COLO668 (cell line): ENCODE results near the gene CCDC102B.
"Not testable (repeated sequence)": the region's sequence is repeated elsewhere in the genome, so short reads cannot be mapped to it uniquely, and the experiment has no call there.

Experiments used
- DNase-seq: peaks from one replicate; lab custom pipeline; 2025; ENCODE audit not compliant: unreplicated experiment; lab: John Stamatoyannopoulos, UW

The CCDC102B gene

GRCh38 chr18:68826121-68826520, 28.2 kb downstream of the CCDC102B start:
- no peak for DNase-seq

DNA sequence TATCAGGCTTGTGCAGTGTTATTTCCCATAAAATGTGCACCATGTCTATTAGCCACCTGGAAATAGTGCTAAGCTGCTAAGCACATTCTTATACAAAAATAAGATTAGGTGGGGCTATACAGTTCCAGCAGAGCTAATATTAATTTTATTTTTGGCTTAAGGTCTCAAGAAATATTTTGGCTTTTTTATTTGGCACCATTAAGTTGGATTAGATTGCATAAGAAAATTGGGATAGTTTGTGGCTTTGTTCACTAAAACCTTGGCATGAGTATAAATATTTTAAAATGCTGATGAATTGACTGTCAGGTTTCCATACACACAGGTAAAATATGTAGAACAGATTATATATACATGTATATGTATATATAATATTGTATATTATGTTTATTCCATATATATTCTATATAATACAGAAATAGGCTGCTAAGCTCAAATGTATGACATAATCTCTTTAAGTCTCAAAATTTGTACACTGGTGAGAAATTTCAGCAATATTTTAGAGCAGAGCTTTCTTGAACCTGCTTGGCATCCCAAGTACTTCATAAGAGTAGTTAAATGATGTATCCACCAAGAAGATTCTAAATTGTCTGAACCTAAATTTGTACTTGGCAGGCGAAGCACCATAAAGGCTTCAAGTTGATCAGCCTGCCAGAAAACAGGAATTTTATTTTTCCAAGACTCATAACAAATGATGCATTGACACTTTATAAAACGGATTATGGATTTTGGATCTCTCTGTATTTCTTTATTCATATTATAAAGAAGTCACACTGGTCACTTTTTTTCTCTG, 32.6 kb downstream of the CCDC102B start:
- no peak for DNase-seq

DNA sequence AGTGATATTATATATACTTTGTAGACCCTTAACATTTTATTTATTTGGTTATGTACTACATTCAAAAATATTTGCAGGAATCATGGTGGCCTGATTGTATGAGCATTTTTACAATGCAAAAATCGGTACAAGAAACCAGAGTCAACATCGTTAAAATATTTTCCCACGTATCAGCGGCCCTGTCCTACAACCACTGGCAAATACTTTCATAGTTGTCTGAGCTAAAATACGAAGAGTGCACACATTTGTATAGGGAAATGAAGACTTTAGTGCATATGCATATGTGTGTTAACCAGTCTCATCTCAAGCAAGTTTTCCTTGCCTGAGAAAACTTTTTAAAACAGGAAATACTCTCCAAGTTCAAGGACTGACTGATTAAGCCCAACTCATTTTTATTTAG, 35.9 kb downstream of the CCDC102B start:
- DNase-seq: no peak

GRCh38 chr18:68837665-68838451, 40.0 kb downstream of the CCDC102B start:
- no peak for DNase-seq

- no peak for DNase-seq
These were observed 41.8 kb downstream of the CCDC102B start for GRCh38 chr18:68839701-68840100.

GRCh38 chr18:68840554-68841263, 42.8 kb downstream of the CCDC102B start:
- peak; percentile 13 for DNase-seq

DNA sequence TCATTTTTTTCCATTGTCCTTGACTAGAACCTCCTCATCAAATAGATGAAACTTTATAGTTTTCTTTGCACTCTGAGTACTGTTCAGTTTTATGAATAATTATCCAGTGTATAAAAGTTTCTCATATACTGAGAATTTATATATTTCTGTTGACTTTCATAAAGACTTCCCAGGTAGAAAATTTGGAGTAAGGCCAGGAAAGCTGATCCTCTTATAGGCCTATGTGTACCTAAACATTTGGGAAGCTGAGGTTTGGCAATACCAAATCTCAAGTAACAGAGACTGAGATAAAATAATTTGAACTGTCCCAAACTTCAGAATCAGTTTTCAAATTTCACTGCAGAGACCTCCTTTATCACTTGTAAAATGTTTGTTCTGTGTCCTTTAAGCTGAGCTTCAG, 43.4 kb downstream of the CCDC102B start:
- no peak for DNase-seq

- no peak for DNase-seq
These were observed 45.1 kb downstream of the CCDC102B start for GRCh38 chr18:68842951-68843350.

DNA sequence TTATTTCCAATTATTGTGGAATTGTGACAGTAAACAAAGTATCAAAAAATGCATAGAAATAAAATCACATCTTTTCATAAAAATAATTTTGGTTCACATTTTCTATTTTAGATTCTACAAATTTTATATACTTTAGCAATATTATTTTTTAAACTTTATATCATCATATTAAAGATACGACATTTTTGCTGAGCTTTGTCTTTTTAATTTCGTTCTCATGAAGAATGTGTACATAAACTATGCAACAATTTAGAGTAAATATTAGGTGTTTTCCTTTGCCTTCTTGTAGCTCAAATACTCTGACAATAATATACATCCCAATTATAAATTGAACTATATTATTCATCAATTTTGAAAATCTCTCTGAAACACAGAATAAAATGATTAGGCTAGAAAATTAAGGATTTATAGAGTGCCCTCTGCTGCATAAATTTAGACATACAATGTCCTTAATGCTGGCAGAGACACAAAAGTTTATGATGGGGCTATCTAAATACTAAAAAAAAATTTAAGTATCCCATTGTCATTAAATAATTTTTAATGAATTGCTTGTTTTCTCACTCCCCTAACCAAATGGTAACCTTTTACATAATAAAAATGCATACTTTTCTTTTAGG, 45.7 kb downstream of the CCDC102B start:
- DNase-seq: no peak

GRCh38 chr18:68847219-68847837, 49.4 kb downstream of the CCDC102B start:
- no peak for DNase-seq

GRCh38 chr18:68848242-68848641, 50.4 kb downstream of the CCDC102B start:
- DNase-seq: no peak

- no peak for DNase-seq
These were observed 57.0 kb downstream of the CCDC102B start for GRCh38 chr18:68854786-68855391.

- DNase-seq: no peak
These were observed 57.6 kb downstream of the CCDC102B start for GRCh38 chr18:68855491-68855890.

DNA sequence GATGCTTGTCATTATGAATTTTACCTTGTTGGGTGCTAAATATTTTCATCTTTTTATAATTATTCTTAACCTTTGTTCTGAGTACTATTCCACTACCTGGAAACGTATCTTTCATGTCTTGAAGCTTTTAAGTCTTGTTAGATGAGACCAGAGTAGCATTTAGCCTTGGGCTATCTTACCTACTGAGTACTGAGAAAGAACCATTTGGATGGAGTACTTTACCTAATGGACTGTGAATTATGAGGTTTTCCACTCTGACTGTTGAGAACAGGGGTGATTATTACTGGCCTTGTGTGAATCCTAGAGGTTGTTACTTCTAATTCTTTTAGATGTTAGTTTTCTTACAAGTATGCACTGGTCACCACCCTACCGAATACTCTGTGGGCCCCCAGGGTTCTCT, 63.5 kb downstream of the CCDC102B start:
- no peak for DNase-seq

- DNase-seq: no peak
These were observed 67.1 kb downstream of the CCDC102B start for GRCh38 chr18:68865021-68865420.

DNA sequence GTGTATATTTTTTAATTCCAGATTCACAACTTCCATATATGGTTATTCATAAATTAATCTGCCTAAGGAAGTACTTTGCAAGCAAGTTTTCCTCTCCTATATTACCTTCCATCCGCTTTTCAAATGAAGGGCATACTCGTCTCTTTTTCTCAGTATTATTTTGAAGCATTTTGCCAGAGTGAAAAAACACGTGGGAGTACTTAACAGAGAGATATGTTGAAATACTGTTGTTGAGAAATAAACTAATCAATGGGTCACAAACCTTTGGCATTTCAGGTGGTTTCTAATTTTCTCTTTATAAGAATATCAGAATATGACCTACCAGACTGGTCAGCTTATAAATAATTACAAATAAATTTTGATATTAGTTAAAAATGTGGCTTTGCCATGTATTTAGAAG, 67.6 kb downstream of the CCDC102B start:
- DNase-seq: no peak

GRCh38 chr18:68873003-68873402, 75.1 kb downstream of the CCDC102B start:
- DNase-seq: no peak

GRCh38 chr18:68874361-68874760, 76.5 kb downstream of the CCDC102B start:
- DNase-seq: no peak

DNA sequence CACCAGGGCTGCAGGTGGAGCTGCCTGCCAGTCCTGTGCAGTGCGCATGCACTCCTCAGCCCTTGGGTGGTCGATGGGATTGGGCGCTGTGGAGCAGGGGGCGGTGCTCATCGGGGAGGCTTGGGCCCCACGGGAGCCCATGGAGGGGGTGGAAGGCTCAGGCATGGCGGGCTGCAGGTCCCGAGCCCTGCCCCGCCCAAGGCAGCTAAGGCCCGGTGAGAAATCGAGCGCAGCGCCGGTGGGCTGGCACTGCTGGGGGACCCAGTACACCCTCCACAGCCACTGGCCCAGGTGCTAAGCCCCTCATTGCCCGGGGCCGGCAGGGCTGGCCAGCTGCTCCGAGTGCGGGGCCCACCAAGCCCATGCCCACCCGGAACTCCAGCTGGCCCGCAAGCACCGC, 82.1 kb downstream of the CCDC102B start:
- DNase-seq: not testable (repeated sequence)

- no peak for DNase-seq
These were observed 89.5 kb downstream of the CCDC102B start for GRCh38 chr18:68887410-68887809.
